MM.1S (cell line): ENCODE measurements around the gene XIST.

Source experiments
- DNase-seq: peaks from one replicate; pipeline ENCODE4 v3.0.0-alpha.2; 2015
- H2AFZ ChIP-seq: fragments of 300-600 bp; sonication (generic); 2 replicates; pipeline ENCODE4 v1.6.0; 2016; ENCODE audit warnings: antibody characterized with exemption, low read length
- H3F3A ChIP-seq: fragments of 300-600 bp; sonication (generic); 2 replicates; pipeline ENCODE4 v1.6.1; 2016; ENCODE audit warnings: mild to moderate bottlenecking, antibody characterized with exemption, low read length, moderate library complexity, mixed read lengths; ENCODE audit not compliant: insufficient read depth
- H3K27ac ChIP-seq: fragments of 300-600 bp; sonication (generic); 2 replicates; pipeline ENCODE4 v1.5.1; 2016; ENCODE audit warnings: mild to moderate bottlenecking, low read length
- H3K27me3 ChIP-seq: fragments of 300-600 bp; sonication (generic); replicated peaks from 2 replicates; pipeline ENCODE4 v1.6.0; 2016; ENCODE audit warnings: low read length; ENCODE audit not compliant: insufficient read depth
- H3K36me3 ChIP-seq: fragments of 300-600 bp; sonication (generic); replicated peaks from 2 replicates; pipeline ENCODE4 v1.6.1; 2016; ENCODE audit warnings: mild to moderate bottlenecking, low read length, mixed read lengths; ENCODE audit not compliant: insufficient read depth
- H3K4me1 ChIP-seq: fragments of 300-600 bp; sonication (generic); 2 replicates; pipeline ENCODE4 v1.6.1; 2016; ENCODE audit warnings: low read length, mixed read lengths
- H3K4me2 ChIP-seq: fragments of 300-600 bp; sonication (generic); 2 replicates; pipeline ENCODE4 v1.6.0; 2016; ENCODE audit warnings: low read depth, low read length
- H3K4me3 ChIP-seq: fragments of 300-600 bp; sonication (generic); 2 replicates; pipeline ENCODE4 v1.5.1; 2016; ENCODE audit warnings: low read length, mixed read lengths
- H3K79me2 ChIP-seq: fragments of 300-600 bp; sonication (generic); 2 replicates; pipeline ENCODE4 v1.6.1; 2016; ENCODE audit warnings: mixed run types, low read length, mixed read lengths
- H3K9ac ChIP-seq: fragments of 300-600 bp; sonication (generic); 2 replicates; pipeline ENCODE4 v1.6.1; 2016; ENCODE audit warnings: low read length, mixed read lengths
- H3K9me2 ChIP-seq: fragments of 300-600 bp; sonication (generic); replicated peaks from 2 replicates; pipeline ENCODE4 v1.6.1; 2016; ENCODE audit warnings: mild to moderate bottlenecking, low read length, mixed read lengths; ENCODE audit not compliant: insufficient read depth
- H3K9me3 ChIP-seq: fragments of 300-600 bp; sonication (generic); replicated peaks from 2 replicates; pipeline ENCODE4 v1.6.1; 2016; ENCODE audit warnings: mild to moderate bottlenecking, low read length, mixed read lengths; ENCODE audit not compliant: insufficient read depth
- H4K20me1 ChIP-seq: fragments of 300-600 bp; sonication (generic); 2 replicates; pipeline ENCODE4 v1.6.1; 2016; ENCODE audit warnings: mild to moderate bottlenecking, low read length, moderate library complexity, mixed read lengths; ENCODE audit not compliant: insufficient read depth
- EZH2 ChIP-seq: fragments of 300-600 bp; sonication (generic); optimal IDR thresholded peaks from 2 replicates; pipeline ENCODE3; 2017; ENCODE audit warnings: low read depth, mild to moderate bottlenecking, antibody characterized with exemption, low read length, mixed read lengths
- EZH2phosphoT487 ChIP-seq: fragments of 300-600 bp; sonication (generic); IDR thresholded peaks from 2 replicates; pipeline ENCODE4 v1.6.1; 2018; ENCODE audit warnings: antibody characterized with exemption, low read length
- TF ChIP-seq, protein P1 (sequence below): fragments of 300-600 bp; sonication (generic); IDR thresholded peaks from 2 replicates; pipeline ENCODE4 v1.5.1; 2016; ENCODE audit warnings: antibody characterized with exemption, low read length, mixed read lengths

XIST gene

GRCh38 chrX:73830489-73831414, 21.8 kb downstream of the XIST start:
- TF ChIP-seq EZH2 (no peak), EZH2phosphoT487 (no peak)
- TF ChIP-seq, protein P1, sequence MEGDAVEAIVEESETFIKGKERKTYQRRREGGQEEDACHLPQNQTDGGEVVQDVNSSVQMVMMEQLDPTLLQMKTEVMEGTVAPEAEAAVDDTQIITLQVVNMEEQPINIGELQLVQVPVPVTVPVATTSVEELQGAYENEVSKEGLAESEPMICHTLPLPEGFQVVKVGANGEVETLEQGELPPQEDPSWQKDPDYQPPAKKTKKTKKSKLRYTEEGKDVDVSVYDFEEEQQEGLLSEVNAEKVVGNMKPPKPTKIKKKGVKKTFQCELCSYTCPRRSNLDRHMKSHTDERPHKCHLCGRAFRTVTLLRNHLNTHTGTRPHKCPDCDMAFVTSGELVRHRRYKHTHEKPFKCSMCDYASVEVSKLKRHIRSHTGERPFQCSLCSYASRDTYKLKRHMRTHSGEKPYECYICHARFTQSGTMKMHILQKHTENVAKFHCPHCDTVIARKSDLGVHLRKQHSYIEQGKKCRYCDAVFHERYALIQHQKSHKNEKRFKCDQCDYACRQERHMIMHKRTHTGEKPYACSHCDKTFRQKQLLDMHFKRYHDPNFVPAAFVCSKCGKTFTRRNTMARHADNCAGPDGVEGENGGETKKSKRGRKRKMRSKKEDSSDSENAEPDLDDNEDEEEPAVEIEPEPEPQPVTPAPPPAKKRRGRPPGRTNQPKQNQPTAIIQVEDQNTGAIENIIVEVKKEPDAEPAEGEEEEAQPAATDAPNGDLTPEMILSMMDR, result no peak
- H3F3A ChIP-seq, result no peaks in the 10 kb centered on the region
- no peak overlapping the region for H3K9ac ChIP-seq
- DNase-seq, result no peak
- H3K4me2 ChIP-seq, result no peak overlapping the region
- H3K4me3 ChIP-seq, result no peak overlapping the region
- no peaks in the 10 kb centered on the region for H3K9me3 ChIP-seq
- H3K9me2 ChIP-seq, result no peaks in the 10 kb centered on the region
- peaks cover 67% of the 10 kb centered on the region for H3K79me2 ChIP-seq
- H3K36me3 ChIP-seq, result peaks cover 3% of the 10 kb centered on the region; the same call in 1 of the 2 replicates
- H3K27ac ChIP-seq, result no peak overlapping the region
- H3K4me1 ChIP-seq, result no peaks in the 10 kb centered on the region
- no peaks in the 10 kb centered on the region for H3K27me3 ChIP-seq
- peaks cover 28% of the 10 kb centered on the region for H4K20me1 ChIP-seq
- no peak overlapping the region for H2AFZ ChIP-seq

DNA sequence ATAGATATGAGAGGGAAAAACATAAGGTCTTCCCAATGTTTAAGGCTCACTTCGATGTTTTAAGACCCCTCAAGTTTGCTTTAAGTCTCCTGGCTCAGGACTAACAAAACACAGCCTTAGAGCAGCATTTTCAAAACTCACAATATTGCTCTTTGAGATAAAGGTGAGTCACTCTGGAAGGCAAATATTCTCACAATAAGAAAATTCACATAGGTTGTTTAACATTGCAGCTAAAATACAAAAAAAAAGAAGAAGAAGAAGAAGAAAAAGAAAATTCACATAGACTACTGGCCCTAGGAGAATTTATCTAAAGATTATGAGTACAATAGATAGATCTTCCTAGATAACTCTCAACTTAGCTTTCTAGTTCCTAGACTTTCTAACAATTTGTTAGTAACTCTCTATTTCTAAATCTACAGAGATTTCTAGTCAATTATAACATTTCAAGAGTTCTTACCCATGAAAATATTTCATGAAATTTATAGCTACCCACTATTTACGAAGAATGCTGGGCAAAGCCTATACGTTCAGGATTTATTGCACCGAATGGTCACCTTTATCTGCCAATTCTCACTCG, 22.5 kb downstream of the XIST start:
- no peak overlapping the region for H3K4me3 ChIP-seq
- H3K36me3 ChIP-seq, result peaks cover 3% of the 10 kb centered on the region; the same call in 1 of the 2 replicates
- DNase-seq, result no peak
- no peaks in the 10 kb centered on the region for H3F3A ChIP-seq
- H3K79me2 ChIP-seq, result peaks cover 60% of the 10 kb centered on the region
- no peak overlapping the region for H3K9ac ChIP-seq
- no peaks in the 10 kb centered on the region for H3K9me3 ChIP-seq
- peaks cover 23% of the 10 kb centered on the region for H4K20me1 ChIP-seq
- no peaks in the 10 kb centered on the region for H3K27me3 ChIP-seq
- no peaks in the 10 kb centered on the region for H3K9me2 ChIP-seq
- H3K27ac ChIP-seq, result no peak overlapping the region
- H2AFZ ChIP-seq, result no peak overlapping the region
- no peak overlapping the region for H3K4me2 ChIP-seq
- H3K4me1 ChIP-seq, result no peaks in the 10 kb centered on the region
- TF ChIP-seq, protein P1, result no peak
- TF ChIP-seq EZH2 (no peak), EZH2phosphoT487 (no peak)

DNA sequence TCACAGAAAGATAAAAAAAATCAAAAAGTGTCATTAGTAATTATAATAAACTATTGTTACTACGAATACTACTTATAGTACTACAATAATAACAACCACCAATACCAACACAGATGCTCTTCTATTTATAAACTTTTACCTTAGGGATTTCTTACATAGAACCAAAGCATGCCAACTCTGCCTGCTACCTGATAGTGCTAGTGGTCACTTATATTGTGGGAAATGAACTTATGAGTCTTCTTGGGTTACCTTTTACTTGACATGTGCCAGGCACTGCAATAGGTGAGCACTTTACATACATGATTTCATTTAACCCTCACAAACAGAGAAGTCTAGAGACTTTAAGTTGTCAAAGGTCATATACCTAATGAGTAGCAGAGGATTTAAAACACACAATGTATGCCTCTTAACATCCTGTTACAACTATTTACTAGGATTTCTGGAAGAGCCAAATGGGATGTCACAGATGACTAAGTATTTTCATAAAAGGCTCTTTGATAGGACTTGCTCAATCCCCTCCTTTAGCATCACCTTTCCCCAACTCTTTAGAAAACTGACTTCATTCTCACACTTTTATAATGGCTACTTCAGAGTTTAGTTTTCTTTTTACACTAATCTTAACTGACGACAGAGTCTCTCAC, 24.3 kb downstream of the XIST start:
- Histone ChIP-seq H3K9ac (no peak overlapping the region), H3K4me2 (no peak overlapping the region), H3K79me2 (peaks cover 44% of the 10 kb centered on the region), H3K27ac (no peak overlapping the region), H3K4me1 (no peaks in the 10 kb centered on the region), H3K4me3 (no peak overlapping the region), H3K36me3 (peaks cover 3% of the 10 kb centered on the region; the same call in 1 of the 2 replicates), H3K9me3 (no peaks in the 10 kb centered on the region), H4K20me1 (peaks cover 20% of the 10 kb centered on the region), H3K27me3 (no peaks in the 10 kb centered on the region), H2AFZ (no peak overlapping the region), H3F3A (no peaks in the 10 kb centered on the region), H3K9me2 (no peaks in the 10 kb centered on the region)
- no peak for DNase-seq
- TF ChIP-seq, protein P1, result no peak
- TF ChIP-seq EZH2phosphoT487 (no peak), EZH2 (no peak)
